ENCODE results near the gene LPO.

Gene LPO

GRCh38 chr17:58302919-58303585 is 64.7 kb downstream of the LPO start:
- DNase-seq: no peak

GRCh38 chr17:58303971-58304749 is 65.8 kb downstream of the LPO start:
- peak in 5 of 58 donors; percentile 26 to 61 (median 35) for DNase-seq

GRCh38 chr17:58304750-58305486 is 66.5 kb downstream of the LPO start:
- DNase-seq: no peak

- DNase-seq: no peak
These were observed 67.2 kb downstream of the LPO start for GRCh38 chr17:58305626-58306025.

GRCh38 chr17:58306131-58306951 is 68.0 kb downstream of the LPO start:
- DNase-seq: no peak

GRCh38 chr17:58307468-58308172 is 69.2 kb downstream of the LPO start:
- no peak for DNase-seq

- no peak for DNase-seq
These were observed 70.0 kb downstream of the LPO start for GRCh38 chr17:58308173-58308984.

GRCh38 chr17:58308985-58309917 is 70.9 kb downstream of the LPO start:
- DNase-seq: no peak

GRCh38 chr17:58309918-58310259 is 71.5 kb downstream of the LPO start:
- DNase-seq: no peak

- no peak for DNase-seq
These were observed 72.4 kb downstream of the LPO start for GRCh38 chr17:58310511-58311428.

- no peak for DNase-seq
These were observed 73.1 kb downstream of the LPO start for GRCh38 chr17:58311429-58311894.

GRCh38 chr17:58312021-58312630 is 73.7 kb downstream of the LPO start:
- DNase-seq: no peak

GRCh38 chr17:58312829-58313228 is 74.4 kb downstream of the LPO start:
- no peak for DNase-seq

- DNase-seq: no peak
These were observed 75.7 kb downstream of the LPO start for GRCh38 chr17:58313815-58314705.

- no peak for DNase-seq
These were observed 76.3 kb downstream of the LPO start for GRCh38 chr17:58314706-58315015.

GRCh38 chr17:58315281-58315711 is 76.9 kb downstream of the LPO start:
- no peak for DNase-seq

Measured in anterior cingulate cortex (tissue), 58 donors.